IPS-18c (cell line): ENCODE data around the gene KDM4C.

ENCODE experiments used
- H3K4me3 ChIP-seq: 2 replicates; pipeline ENCODE4 v1.7.0; 2013; ENCODE audit warnings: low read depth, mild to moderate bottlenecking, low read length, moderate library complexity; ENCODE audit not compliant: insufficient read depth
- H3K9me3 ChIP-seq: one replicate; pipeline ENCODE4 v1.6.1; 2013; ENCODE audit warnings: mild to moderate bottlenecking, low read length, moderate library complexity; ENCODE audit not compliant: control insufficient read depth, insufficient read depth

Gene KDM4C

DNA sequence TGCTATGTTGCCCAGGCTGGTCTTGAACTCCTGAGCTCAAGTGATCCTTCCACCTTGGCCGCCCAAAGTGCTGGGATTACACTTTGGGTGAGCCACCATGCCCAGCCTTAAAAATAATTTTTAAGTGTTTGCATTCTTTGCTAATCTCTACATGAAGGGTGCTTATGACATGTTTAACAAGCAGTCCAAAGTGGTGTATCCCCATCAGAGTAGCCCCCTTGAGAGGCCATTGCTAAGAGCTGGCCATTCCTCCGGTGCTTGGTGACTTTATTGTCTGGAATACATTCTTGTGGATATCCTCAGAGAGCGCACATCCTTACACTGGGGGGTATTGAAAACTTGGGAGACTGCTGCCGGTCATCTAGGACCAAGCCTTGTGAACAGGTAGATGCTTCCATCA, 395.4 kb downstream of the KDM4C start:
- no peak overlapping the region for H3K4me3 ChIP-seq
- H3K9me3 ChIP-seq = no peaks in the 10 kb centered on the region

DNA sequence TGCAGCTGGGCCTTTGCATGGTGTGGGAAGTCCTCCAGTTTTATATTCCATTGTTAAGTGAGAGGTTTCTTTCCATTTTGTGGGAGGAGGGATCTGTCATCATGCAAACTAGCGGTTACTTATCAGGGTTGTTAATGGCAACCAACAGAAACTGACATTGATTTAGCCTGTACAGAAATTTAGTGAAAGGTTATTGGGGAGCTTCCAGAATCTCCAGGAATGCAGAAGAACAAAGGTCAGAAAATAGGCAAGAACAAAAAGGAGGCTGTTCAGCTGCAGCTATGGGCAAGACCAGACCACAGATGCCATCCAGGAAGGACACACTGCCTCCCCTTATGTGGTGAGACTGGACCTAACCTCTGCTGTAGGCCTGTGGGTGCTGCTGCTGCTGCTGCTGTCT, 395.8 kb downstream of the KDM4C start:
- Histone ChIP-seq H3K9me3 (no peaks in the 10 kb centered on the region), H3K4me3 (no peak overlapping the region)

- no peaks in the 10 kb centered on the region for H3K9me3 ChIP-seq
Measured at GRCh38 chr9:7154003-7154619, 396.3 kb downstream of the KDM4C start.

DNA sequence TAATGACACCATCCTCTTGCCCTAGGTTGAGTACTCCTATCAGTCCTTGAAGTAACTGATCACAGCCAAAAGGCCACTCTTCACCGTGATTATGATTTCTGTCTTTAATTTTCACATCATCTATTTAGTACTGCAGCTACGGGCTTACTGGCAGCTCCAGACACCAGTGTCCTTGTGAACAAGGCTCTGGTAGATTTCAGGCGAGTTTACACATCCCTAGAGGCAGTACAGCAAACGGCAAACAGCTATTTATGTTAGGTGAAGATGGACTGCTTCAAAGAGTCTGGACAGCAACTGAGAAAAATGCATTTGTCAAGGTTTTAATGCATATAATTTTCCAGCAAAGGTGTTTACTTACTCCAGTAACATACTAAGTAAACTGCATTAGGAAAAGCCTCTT, 396.9 kb downstream of the KDM4C start:
- no peaks in the 10 kb centered on the region for H3K9me3 ChIP-seq
- no peak overlapping the region for H3K4me3 ChIP-seq

More at GRCh38 chr9:7154003-7154619, 396.3 kb downstream of the KDM4C start:
- no peak overlapping the region for H3K4me3 ChIP-seq

- H3K4me3 ChIP-seq = no peak overlapping the region
- H3K9me3 ChIP-seq = no peaks in the 10 kb centered on the region
Measured at GRCh38 chr9:7161469-7161868, 403.7 kb downstream of the KDM4C start.

GRCh38 chr9:7163932-7164331, 406.2 kb downstream of the KDM4C start:
- Histone ChIP-seq H3K4me3 (no peak overlapping the region), H3K9me3 (no peaks in the 10 kb centered on the region)

DNA sequence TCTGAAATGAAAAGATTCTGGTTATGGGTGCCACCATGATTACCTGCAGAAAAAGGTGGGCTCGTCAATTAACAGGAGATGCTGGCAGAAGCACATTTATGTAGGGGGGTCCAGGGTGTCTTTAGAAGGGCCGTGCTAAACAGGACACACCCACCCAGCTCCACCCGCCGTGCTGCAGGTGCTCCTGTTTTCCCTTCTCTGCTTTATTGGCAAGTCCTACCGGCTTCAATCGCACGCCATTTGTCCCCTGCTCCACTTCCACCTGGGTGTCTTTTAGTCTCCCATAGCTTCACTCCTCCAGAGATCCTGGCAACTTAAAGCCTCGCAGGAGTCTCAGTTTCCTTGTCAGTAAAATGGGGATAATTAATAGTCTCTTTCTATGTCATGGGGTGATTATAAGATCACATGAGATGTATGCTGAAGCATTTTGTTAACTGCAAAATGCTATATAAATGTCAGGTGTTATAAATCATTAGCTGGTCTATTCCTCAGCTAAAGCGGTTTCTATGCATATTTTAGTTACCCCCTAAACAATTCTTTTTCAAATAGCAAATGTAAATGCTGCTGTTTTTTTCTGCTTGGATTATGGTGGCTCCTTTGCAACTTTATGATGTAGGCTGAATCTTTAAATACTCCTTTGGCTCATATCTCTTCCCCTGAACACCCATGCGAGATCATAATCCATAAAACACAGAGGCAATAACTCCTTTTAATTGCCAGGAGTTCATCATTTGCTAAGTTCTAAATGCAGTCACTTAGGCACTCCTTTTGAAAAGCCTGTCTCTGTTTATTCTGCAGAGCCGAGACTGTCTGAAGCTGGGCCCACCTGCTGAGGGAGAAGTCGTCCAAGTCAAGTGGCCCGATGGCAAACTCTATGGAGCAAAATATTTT, 406.9 kb downstream of the KDM4C start:
- no peaks in the 10 kb centered on the region for H3K9me3 ChIP-seq
- H3K4me3 ChIP-seq = no peak overlapping the region

GRCh38 chr9:7165331-7165975, 407.7 kb downstream of the KDM4C start:
- Histone ChIP-seq H3K9me3 (no peaks in the 10 kb centered on the region), H3K4me3 (no peak overlapping the region)

DNA sequence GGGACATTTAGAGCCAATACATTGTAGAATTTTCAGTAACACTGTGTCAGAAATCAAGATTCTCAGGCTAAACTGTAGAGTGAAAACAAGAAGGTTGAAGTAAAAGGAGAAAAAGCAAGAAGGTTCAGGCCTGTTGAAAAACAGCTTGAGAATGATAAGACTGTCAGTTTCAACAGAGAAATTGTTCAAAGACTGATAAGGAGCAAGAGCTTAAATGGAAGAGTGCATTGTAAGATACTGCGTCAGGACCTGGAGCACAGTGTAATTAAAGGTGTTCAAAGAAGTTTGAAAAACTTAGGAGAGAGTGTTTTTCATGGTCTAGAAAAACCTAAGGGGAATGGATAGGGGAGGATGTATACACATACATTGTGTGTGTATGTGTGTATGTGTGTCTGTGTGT, 408.3 kb downstream of the KDM4C start:
- Histone ChIP-seq H3K9me3 (no peaks in the 10 kb centered on the region), H3K4me3 (no peak overlapping the region)

GRCh38 chr9:7169717-7170389, 412.1 kb downstream of the KDM4C start:
- H3K9me3 ChIP-seq = no peaks in the 10 kb centered on the region
- H3K4me3 ChIP-seq = no peak overlapping the region

- H3K4me3 ChIP-seq = no peak overlapping the region
- H3K9me3 ChIP-seq = no peaks in the 10 kb centered on the region
Measured at GRCh38 chr9:7171396-7172153, 413.8 kb downstream of the KDM4C start.

- Histone ChIP-seq H3K4me3 (no peak overlapping the region), H3K9me3 (no peaks in the 10 kb centered on the region)
Measured at GRCh38 chr9:7172154-7173115, 414.7 kb downstream of the KDM4C start.

GRCh38 chr9:7173139-7173538, 415.4 kb downstream of the KDM4C start:
- Histone ChIP-seq H3K4me3 (no peak overlapping the region), H3K9me3 (no peaks in the 10 kb centered on the region)

- no peaks in the 10 kb centered on the region for H3K9me3 ChIP-seq
Measured at GRCh38 chr9:7174301-7174700, 416.5 kb downstream of the KDM4C start.

DNA sequence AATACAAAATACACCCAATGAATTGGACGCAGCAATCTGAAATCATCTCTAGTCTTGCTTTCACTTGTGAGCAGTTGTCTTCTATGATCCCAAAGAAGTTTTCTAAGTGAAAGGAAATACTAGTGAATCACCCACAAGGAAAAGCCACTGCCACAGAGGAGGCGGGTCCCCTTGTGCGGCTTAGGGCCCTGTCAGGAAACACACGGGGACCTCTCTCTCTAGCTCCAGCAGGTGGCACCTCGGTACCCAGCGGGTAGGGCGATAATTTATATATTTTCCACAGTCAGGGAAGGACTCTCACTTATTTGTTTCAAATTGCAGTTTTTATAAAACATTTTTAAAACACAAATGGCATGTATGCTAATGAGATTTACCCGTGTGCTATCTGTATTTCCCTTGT, 417.1 kb downstream of the KDM4C start:
- Histone ChIP-seq H3K4me3 (no peak overlapping the region), H3K9me3 (no peaks in the 10 kb centered on the region)

More at GRCh38 chr9:7174301-7174700, 416.5 kb downstream of the KDM4C start:
- H3K4me3 ChIP-seq = no peak overlapping the region

DNA sequence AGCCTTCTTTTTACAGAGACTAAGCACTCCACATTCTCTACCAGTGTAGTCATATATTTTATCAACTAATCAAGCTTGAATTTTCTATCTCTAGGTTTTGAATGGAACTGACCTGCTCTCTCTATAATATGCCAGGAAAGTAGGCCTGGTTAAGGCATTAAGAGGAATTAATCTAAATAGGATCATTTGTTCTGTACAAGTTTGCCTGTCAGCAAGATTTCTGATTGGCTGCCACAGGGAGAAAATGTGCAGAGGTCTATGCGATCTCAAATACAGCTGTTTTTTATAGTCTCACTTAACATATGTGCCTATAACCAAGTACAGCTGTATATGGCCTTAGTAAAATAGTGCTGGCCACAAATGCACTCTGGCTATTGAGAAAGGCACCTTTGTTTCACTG, 418.8 kb downstream of the KDM4C start:
- H3K9me3 ChIP-seq = no peaks in the 10 kb centered on the region

More for the DNA sequence above, 418.8 kb downstream of the KDM4C start:
- no peak overlapping the region for H3K4me3 ChIP-seq
